ENCODE results near the gene CEP152.
"Not testable (repeated sequence)": the region's sequence is repeated elsewhere in the genome, so short reads cannot be mapped to it uniquely, and the experiment has no call there.

CEP152 gene

GRCh38 chr15:48810414-48811324 is at the start of gene CEP152:
TSS of gene CEP152 (minus strand) at chr15:48811069. CDS start at chr15:48805649, 5,420 bp downstream.
- peak; percentile 99 for DNase-seq

- no peak for DNase-seq
Observed at GRCh38 chr15:48859426-48859825, 48.6 kb upstream of the CEP152 start.

- DNase-seq = no peak
Observed at GRCh38 chr15:48858401-48858800, 47.5 kb upstream of the CEP152 start.

GRCh38 chr15:48856942-48857341 is 46.1 kb upstream of the CEP152 start:
- DNase-seq = no peak

- DNase-seq = no peak
Observed at GRCh38 chr15:48855501-48856440, 44.9 kb upstream of the CEP152 start.

GRCh38 chr15:48854434-48854833 is 43.6 kb upstream of the CEP152 start:
- not testable (repeated sequence) for DNase-seq

GRCh38 chr15:48851956-48852355 is 41.1 kb upstream of the CEP152 start:
- DNase-seq = no peak

GRCh38 chr15:48850648-48851047 is 39.8 kb upstream of the CEP152 start:
- DNase-seq = no peak

GRCh38 chr15:48845123-48845522 is 34.3 kb upstream of the CEP152 start:
- no peak for DNase-seq

GRCh38 chr15:48842501-48842900 is 31.6 kb upstream of the CEP152 start:
- no peak for DNase-seq

- no peak for DNase-seq
Observed at GRCh38 chr15:48834756-48835155, 23.9 kb upstream of the CEP152 start.

GRCh38 chr15:48833526-48834239 is 22.8 kb upstream of the CEP152 start:
- DNase-seq = no peak

- DNase-seq = no peak
Observed at GRCh38 chr15:48832648-48833047, 21.8 kb upstream of the CEP152 start.

- DNase-seq = no peak
Observed at GRCh38 chr15:48828906-48829305, 18.0 kb upstream of the CEP152 start.

- no peak for DNase-seq
Observed at GRCh38 chr15:48828471-48828870, 17.6 kb upstream of the CEP152 start.

- DNase-seq = no peak
Observed at GRCh38 chr15:48825075-48825474, 14.2 kb upstream of the CEP152 start.

GRCh38 chr15:48823706-48824105 is 12.8 kb upstream of the CEP152 start:
- DNase-seq = no peak

GRCh38 chr15:48823237-48823636 is 12.4 kb upstream of the CEP152 start:
- no peak for DNase-seq

- DNase-seq = no peak
Observed at GRCh38 chr15:48814286-48814685, 3.4 kb upstream of the CEP152 start.

GRCh38 chr15:48811325-48811958 is 573 bp upstream of the CEP152 start:
- no peak for DNase-seq

- DNase-seq = no peak
Observed at GRCh38 chr15:48806151-48806550, 4.7 kb downstream of the CEP152 start.

- DNase-seq = no peak
Observed at GRCh38 chr15:48805591-48805990, 5.3 kb downstream of the CEP152 start.
